ENCODE measurements around the gene LINS1. TPM values are rescaled to one million over a fixed set of nuclear protein-coding genes. Genes with fewer than 3 reads are reported as not detected.

Gene LINS1
- total and polyA plus RNA-seq, 10 of the 15 experiments (the other 5 are each of a cell fraction or from before 2014, with no cell fraction given) = 13.5 to 33.1 (median 20.3) TPM

- no peak for TF ChIP-seq PAX5 (IDR thresholded peaks at IDR 0.05; ENCODE audit: borderline replicate concordance, low read depth, low read length)
- no peak for TF ChIP-seq MTA3 (IDR thresholded peaks at IDR 0.05; ENCODE audit: borderline replicate concordance, low read length)
Observed at GRCh38 chr15:100553468-100553867, 48.5 kb downstream of the LINS1 start (continued).

- no TSS peak for BruUV-seq (replicated peaks)
- TF ChIP-seq, protein P1, sequence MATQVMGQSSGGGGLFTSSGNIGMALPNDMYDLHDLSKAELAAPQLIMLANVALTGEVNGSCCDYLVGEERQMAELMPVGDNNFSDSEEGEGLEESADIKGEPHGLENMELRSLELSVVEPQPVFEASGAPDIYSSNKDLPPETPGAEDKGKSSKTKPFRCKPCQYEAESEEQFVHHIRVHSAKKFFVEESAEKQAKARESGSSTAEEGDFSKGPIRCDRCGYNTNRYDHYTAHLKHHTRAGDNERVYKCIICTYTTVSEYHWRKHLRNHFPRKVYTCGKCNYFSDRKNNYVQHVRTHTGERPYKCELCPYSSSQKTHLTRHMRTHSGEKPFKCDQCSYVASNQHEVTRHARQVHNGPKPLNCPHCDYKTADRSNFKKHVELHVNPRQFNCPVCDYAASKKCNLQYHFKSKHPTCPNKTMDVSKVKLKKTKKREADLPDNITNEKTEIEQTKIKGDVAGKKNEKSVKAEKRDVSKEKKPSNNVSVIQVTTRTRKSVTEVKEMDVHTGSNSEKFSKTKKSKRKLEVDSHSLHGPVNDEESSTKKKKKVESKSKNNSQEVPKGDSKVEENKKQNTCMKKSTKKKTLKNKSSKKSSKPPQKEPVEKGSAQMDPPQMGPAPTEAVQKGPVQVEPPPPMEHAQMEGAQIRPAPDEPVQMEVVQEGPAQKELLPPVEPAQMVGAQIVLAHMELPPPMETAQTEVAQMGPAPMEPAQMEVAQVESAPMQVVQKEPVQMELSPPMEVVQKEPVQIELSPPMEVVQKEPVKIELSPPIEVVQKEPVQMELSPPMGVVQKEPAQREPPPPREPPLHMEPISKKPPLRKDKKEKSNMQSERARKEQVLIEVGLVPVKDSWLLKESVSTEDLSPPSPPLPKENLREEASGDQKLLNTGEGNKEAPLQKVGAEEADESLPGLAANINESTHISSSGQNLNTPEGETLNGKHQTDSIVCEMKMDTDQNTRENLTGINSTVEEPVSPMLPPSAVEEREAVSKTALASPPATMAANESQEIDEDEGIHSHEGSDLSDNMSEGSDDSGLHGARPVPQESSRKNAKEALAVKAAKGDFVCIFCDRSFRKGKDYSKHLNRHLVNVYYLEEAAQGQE (IDR thresholded peaks at IDR 0.05; ENCODE audit: low read depth, low read length) = no peak
- no peak for TF ChIP-seq POLR2AphosphoS2 (IDR thresholded peaks at IDR 0.05; ENCODE audit: low read depth, low read length)
- TF ChIP-seq ETV6 (conservative IDR thresholded peaks at IDR 0.05 in 1 of 2, IDR thresholded peaks at IDR 0.05 in 1 of 2; ENCODE audit: borderline replicate concordance in 1 of 2, low read depth in 1 of 2) = no peak
- TF ChIP-seq EZH2 (IDR thresholded peaks at IDR 0.05; ENCODE audit: borderline replicate concordance, control insufficient read depth, low read depth, low read length) = no peak
- no peak for TF ChIP-seq SKIL (IDR thresholded peaks at IDR 0.05; ENCODE audit: low read depth, poor library complexity, severe bottlenecking)
- no peak for TF ChIP-seq TAF1 (IDR thresholded peaks at IDR 0.05; ENCODE audit: borderline replicate concordance, low read depth, low read length)
- TF ChIP-seq CEBPB (IDR thresholded peaks at IDR 0.05; ENCODE audit: borderline replicate concordance in 1 of 2, low read depth in 2 of 2, low read length in 2 of 2) = no peak
- no peak for TF ChIP-seq NFYB (IDR thresholded peaks at IDR 0.05; ENCODE audit: insufficient read depth, low read depth, low read length)
- TF ChIP-seq STAT3 (IDR thresholded peaks at IDR 0.05; ENCODE audit: low read depth, low read length) = no peak
- no peak for TF ChIP-seq ZNF217 (IDR thresholded peaks at IDR 0.05)
- Histone ChIP-seq H3K4me1 (ENCODE audit: control insufficient read depth, insufficient read depth, low read length) (no peaks in the 10 kb centered on the region), H2AFZ (ENCODE audit: control insufficient read depth, low read depth, low read length) (no peak overlapping the region), H3K79me2 (ENCODE audit: control insufficient read depth, insufficient read depth, low read length) (no peaks in the 10 kb centered on the region), H3K27me3 (replicated peaks in 1 of 2; ENCODE audit: control insufficient read depth in 2 of 2, insufficient read depth in 2 of 2, low read length in 1 of 2) (no peaks in the 10 kb centered on the region), H3K4me3 (no peak overlapping the region), H3K27ac (ENCODE audit: control insufficient read depth, insufficient read depth) (no peak overlapping the region), H3K36me3 (ENCODE audit: control insufficient read depth in 2 of 2, insufficient read depth in 2 of 2, low read length in 1 of 2) (no peaks in the 10 kb centered on the region), H3K9me3 (replicated peaks; ENCODE audit: control insufficient read depth, insufficient read depth, low read length) (no peaks in the 10 kb centered on the region), H3K9ac (ENCODE audit: control insufficient read depth, insufficient read depth, low read length) (no peak overlapping the region), H4K20me1 (ENCODE audit: control insufficient read depth, insufficient read depth) (no peaks in the 10 kb centered on the region), H3K4me2 (ENCODE audit: control insufficient read depth, insufficient read depth) (no peak overlapping the region)
- no peak for ATAC-seq
- FAIRE-seq = no peak
- intact Hi-C loops (cut with micrococcal nuclease; ENCODE audit: unreplicated experiment) = no loop called here
- ChIA-PET CTCF (interaction anchor here (1.0 kb wide), 1 partner anchor 84 kb away, joined by 3 read pairs; no protein-coding TSS in a partner anchor), RAD21 (ENCODE audit: unreplicated experiment) (no interaction called here), SMC1A (ENCODE audit: uncharacterized antibody, unreplicated experiment) (no interaction called here), POLR2A (no interaction called here)
- in situ Hi-C loops (cut with MboI) = no loop called here
- WGBS (ENCODE audit: insufficient coverage, insufficient replicate concordance, low lambda C conversion rate, missing lambda C conversion rate) = 52% methylated on average over 5 of the region's 5 CpGs
- DNase-seq (ENCODE audit: low read depth, low spot score) = no peak
Observed at GRCh38 chr15:100547961-100548360, 54.0 kb downstream of the LINS1 start.
